Measurements from ENCODE around the gene NMB.
"Not testable (repeated sequence)": the region's sequence is repeated elsewhere in the genome, so short reads cannot be mapped to it uniquely, and the experiment has no call there.

The NMB gene, protein sequence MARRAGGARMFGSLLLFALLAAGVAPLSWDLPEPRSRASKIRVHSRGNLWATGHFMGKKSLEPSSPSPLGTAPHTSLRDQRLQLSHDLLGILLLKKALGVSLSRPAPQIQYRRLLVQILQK
- total RNA-seq, result 3.0 to 4.9 (median 3.1) reads per million in 3 experiments

DNA sequence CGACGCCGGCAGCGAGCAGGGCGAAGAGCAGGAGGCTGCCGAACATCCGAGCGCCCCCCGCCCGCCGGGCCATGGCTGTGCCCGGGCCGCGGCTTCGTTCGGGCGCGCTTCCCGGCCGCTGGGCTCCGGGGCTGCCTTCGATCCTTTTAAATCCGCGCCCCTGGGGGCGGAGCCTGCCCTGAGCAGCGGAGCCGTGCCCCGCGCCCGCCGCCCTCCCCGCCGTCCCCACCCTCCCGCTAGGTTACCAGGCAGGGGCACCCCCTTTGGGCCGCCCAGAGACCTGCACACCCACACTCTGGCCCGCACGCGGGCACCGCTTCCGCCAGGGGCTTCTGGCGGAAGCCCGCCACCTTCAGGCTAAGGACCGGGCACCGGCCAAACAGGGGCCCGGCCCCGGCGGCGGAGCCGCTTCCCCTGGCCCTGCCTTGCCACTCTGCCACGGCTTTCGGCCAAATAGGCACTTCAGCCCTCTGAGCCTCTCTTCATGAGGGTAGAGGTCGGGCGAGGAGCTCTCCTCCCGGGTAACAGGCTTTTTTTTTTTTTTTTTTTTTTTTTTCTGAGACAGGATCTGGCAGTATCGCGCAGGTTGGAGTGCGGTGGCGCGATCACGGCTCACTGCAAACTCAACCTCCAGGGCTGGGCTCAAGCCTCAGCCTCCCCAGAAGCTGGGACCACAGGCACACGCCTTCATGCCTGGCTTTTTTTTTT is at the start of gene NMB:
TSS of gene NMB (minus strand) at position 120 of the 708 bp plus-strand sequence. CDS start at position 73, 47 bp downstream.
- peak; percentile 85 for DNase-seq

DNA sequence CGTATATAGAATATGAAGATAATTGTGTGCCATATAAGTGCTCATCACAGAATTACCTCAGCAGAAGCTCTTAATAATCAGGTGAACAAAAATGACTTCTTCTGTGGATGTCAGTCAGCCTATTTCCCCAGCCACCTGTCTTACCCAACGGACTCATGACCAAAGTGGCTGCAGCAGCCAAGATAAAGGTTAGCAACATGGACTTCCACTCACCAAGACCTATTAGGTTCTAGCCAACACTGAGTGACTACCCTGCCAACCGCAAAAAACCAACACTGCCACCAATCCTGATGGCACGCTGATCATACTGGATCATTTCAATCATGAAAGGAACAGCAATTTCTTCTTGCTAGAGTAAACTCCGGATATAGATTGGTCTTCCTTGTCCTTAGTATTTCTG is 45.8 kb upstream of the NMB start:
- no peak for DNase-seq

DNA sequence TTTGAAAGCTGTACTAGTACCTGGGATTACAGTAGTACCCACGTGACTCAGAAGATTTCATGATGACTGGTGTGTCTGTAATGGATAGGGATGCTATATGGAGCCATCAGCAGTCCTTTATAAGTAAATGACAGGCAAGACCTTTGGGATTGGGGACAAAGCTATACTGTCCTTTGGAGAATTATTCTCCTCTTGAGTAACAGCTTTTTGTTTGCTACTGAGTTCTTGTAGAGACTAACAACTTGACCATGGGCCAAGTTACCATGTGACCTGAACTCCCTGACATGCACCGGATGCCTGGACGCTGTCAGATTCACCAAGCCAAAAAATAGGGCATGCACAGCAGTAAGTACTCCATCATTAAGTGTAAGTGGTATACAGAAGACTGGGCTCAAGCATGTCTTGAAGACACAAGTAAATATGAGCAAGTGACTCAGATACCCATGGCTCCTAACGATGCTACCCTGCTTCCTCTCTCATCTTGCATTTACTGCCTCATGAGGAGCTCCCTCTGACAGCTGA is 45.0 kb upstream of the NMB start:
- no peak for DNase-seq

DNA sequence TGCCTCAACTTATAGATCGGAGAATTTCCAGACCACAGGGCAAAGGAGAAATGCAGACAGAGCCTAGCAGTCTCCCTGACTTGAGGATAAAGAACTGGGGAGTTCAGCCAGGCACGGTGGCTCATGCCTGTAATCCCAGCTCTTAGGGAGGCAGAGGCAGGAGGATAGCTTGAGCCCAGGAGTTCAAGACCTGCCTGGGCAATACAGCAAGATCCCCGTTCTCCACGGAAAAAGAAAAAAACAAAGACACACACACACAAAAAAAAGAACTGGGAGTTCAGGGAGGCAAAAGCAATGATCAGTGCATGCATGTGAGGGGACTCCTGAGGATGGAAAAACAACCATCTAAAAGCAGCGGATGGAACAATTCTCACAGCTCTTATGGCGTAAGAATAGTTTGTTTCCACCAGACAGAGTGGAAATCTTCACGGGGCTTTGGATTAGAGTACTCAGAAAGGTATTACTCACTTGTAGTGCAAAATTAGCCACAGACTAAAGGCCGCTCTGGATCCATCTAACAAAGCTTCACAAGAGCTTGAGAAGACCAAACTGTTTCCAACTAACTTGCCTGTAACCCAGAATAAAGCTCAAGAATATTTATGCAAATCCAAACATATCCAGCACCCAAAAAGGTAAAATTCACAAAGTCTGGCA is 41.7 kb upstream of the NMB start:
- no peak for DNase-seq

DNA sequence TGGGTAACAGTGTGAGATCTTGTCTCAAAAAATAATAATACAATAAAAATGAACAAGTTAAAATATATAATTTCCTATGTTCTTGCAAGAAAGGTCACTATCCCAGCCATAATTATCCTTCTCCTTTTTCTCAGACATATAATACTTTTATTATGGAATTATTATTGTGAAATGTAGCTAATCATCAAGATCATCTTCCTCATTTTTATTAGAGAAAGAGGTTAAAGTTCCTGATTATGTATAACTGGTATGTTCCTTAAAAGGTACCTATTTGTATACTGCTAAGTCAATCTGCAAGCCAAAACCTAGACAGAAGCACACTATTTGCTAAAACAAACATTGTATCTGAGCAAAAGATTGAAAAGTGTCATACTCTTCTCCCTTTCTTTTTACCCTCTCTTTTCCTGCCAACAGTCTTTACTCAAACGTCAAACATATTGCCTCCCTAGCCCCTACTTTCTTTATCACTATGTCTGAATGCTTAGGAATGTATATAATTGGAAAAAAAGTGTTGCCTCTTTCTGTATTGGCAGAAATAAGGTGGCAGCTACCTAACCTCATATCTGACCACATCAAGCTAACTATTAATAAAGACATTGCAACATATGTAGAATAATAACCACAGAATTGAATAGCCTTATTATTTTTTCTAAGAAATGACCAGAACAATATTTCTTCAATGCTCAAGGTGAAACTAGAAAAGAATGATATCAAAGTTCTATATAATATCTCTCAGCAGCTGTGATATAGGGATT is 39.4 kb upstream of the NMB start:
- no peak for DNase-seq

DNA sequence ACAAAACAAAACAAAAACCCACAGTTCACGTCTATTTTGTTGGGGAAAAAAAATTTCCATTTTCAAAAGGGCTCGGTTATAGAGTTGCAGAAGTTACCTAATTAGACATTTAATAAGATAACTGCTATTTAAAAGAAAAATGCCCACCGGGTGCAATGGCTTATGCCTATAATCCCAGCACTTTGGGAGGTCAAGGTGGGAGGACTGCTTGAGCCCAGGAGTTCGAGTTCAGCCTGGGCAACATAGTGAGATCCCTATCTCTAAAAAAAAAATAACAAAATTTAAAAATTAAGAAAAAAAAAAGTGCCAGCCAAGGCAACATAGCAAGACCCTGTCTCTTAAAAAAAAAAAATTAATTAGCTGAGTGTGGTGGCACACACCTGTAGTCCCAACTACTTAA is 38.8 kb upstream of the NMB start:
- DNase-seq, result no peak

DNA sequence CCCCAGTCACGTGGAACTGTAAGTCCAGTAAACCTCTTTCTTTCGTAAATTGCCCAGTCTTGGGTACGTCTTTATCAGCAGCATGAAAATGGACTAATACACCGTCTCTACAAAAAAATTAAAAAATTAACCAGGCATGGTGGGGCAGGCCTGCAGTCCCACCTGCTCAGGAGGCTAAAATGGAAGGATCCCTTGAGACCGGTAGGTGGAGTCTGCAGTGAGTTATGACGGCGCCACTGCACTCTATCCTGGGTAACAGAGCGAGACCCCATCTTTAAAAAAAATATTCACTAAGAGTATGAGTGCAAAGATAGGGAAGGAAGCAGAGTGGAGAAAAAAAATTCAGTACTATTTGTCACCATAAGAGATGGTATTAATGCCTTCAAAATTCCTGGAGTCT is 32.3 kb upstream of the NMB start:
- no peak for DNase-seq

DNA sequence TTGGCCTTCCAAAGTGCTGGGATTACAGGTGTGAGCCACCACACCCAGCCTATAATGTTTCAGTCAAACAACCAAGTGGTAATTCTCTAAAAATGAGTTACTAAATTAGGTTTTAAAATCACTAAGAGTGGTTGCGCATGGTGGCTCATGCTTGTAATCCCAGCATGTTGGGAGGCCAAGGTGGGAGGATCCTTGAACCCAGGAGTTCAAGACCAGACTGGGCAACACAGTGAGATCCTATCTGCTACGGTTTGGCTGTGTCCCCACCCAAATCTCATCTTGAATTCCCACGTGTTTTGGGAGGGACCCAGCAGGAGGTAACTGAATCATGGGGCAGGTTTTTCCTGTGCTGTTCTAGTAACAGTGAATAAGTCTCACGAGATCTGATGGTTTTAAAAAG is 31.9 kb upstream of the NMB start:
- DNase-seq, result no peak

DNA sequence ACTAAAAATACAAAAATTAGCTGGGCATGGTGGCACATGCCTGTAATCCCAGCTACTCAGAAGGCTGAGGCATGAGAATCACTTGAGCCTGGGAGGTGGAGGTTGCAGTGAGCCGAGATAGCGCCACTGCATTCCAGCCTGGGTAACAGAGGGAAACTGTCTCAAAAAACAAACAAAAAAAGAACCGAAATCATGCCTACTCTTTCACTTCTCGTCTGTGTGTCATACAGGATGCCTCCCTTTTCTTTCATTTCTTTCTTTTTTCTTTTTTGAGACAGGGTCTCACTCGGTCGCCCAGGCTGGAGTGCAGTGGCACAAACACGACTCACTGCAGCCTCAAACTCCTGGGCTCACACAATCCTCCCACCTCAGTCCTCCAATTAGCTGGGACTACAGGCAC is 28.4 kb upstream of the NMB start:
- not testable (repeated sequence) for DNase-seq

DNA sequence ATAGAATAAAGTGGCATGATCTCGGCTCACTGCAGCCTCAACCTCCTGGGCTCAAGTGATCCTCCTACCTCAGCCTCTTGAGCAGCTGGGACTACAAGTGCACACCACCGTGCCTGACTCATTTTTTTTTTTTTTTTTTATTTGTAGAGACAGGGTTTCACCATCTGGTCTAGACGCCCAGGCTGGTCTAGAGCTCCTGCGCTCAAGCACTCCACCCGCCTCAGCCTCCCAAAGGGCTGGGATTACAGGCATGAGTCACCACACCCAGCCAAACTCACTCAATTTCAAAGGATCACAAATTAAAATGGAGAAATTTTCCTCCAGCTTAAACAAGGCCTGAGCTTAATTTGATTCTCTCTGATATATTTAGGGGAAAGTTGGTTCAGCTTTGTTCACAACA is 27.3 kb upstream of the NMB start:
- no peak for DNase-seq

DNA sequence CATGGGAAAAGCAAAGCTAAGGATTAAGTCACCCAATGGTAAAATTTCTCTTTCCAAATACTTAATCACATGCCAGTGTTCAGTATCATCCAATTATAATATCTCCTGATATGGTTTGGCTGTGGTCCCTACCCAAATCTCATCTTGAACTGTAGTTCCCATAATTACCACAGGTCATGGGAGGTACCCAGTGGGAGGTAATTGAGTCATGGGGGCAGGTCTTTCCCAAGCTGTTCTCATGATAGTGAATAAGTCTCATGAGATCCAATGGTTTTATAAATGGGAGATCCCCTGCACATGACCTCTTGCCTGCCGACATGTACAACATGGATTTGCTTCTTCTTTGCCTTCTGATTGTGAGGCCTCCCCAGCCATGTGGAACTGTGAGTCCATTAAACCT is 26.1 kb upstream of the NMB start:
- no peak for DNase-seq

DNA sequence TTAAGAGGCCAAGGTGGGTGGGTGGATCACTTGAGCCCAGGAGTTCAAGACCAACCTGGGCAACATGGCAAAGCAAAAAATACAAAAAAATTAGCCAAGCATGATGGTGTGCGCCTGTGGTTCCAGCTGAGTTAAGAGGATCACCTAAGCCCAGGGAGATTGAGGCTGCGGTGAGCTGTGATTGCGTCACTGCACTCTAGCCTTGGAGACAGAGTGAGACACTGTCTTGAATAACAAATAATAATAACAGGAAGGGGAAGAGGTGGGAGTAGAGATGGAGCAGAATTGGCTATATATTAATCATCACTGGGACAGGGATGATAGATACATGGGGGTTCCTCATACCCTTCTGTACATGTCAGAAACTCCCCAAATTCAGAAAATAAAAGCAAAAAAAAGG is 23.8 kb upstream of the NMB start:
- peak; percentile 63 for DNase-seq

DNA sequence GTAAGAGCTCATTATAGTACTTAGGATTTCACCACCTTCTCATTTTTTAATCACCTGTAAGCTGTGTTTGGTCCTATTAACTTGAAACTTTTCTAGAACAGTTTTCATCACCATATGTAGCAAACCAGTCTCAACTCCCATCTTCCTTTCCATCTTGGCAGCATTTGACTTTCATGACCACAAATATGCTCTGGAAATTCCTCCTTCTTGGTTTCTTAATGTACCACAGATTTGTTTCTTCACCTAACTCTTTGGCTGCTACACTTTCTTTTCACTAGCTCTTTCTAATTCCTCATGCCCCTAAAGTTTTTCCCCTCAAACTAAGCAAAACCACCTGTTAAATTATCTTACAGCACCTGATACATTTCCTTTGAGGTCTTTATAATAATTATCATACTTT is 13.2 kb upstream of the NMB start:
- DNase-seq, result no peak

DNA sequence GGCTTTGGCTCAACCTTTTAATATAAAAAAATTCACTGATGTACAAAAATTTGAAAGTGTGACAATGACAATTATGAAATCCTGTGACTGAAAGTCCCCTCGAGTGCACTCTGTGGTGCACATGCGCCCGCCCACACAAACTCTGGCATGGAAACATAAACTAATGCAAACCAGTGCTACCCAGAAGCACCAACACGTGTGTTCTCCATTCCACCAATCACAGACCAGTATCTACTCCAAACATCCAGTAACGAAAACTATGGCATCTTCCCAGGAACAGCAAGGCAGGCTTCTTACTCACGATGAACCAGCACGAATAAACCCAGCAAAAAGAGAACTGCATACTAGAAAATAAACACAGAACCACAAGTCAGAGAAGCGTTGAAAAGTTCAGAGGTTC is 11.7 kb upstream of the NMB start:
- no peak for DNase-seq

DNA sequence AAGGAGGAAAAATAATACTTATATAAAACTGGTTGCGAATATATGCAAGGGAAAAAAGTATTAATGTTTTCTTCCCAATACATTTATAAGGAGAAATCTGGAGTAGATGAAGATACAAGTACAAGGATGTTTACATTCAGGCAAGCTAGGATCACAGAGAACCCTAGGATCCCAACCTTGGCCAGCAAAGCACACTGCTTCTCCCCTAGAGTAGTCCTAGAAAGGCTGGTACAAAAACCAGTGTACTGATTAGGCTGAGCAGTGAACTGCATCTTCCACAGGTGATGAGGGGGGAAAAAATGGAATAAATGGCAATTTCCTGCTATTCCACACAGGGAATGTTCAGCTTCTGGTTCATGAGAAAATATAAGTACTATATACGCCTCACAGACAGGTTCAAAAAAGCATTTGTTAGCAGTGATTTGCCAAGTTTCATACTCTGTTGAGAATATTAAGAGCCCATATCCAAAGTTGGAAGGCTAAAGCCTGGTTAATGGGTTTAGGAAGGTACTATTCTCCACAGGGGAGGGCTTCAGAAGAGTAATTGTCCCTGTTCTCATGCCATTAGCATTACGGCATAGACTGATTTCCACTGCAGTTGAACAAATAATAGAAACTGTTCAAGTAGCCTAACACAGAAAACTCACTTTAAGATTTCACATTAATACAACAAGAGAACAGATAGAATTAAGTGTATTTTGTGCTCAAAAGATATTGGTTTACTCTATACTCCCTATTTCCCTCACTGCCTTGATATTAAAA is 10.4 kb upstream of the NMB start:
- no peak for DNase-seq

DNA sequence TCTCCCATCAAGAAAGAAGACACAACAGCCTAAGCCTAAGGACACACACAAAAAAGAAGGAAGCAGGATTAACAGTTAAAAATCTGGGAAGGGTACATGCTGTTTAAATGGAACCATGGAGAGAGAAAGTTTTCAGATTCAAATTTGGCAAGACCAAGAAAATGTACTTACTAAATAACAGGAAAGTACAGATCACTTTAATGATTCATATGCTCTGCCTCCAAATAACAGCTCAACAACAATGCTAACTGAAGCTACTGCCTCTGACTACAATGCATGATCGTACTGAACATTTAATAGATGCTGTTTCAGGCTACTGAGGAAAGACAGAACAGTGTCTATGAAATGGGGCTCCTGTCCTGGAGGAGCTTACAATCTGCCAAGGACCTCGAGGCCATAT is 8.4 kb upstream of the NMB start:
- no peak for DNase-seq

DNA sequence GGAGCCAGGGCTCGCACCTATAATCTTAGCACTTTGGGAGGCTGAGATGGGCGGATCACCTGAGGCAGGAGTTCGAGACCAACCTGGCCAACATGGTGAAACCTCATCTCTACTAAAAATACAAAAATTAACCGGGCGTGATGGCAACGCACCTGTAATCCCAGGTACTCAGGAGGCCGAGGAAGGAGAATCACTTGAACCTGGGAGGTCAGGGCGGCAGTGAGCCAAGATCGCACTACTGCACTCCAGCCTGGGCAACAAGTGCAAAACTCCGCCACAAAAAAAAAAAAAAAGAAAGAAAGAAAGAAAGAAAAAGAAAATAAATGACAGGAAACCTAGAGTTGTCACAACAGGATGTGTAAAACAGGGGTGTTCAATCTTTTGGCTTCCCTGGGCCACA is 3.0 kb upstream of the NMB start:
- DNase-seq, result no peak

DNA sequence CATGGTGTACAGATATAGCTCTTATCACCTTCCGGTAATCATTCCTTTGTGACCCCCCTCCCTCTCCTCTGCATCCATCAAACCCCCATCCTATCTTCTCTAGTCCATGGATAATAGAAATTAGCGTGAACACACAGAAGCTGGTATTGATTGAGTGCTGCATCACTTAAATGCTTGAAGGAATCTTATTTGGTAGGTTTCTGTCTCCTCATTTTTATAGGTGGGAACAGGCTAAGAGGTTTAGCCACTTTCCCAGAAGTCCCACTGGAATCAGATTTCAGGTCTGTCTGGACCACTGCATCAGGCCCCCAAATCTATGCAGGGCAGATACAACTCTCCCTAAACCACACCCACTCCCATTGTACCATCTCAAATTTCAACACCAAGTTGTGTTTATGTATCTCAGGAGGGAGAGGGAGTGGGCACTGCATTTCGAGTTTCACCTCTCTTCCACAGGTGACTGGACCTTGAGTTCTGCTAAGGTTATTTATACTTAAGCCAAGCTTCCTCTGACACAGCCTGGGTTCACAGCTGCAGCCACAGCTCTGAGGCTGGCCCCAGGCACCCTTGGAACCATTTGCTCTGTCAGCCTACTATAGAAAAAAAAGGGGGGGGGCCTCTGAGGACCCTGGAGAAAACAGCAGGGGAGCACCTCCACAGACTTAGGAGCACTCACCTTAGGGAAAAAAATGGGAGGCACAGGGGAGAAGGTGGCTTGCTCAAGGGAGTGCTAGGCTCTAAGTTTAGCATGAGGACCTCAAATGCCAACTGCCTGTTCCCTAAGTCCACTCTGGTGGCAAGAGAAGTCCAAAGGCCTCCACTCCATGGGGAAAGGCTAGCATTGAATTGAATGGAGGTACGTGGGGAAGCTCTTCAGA is 2.1 kb upstream of the NMB start:
- no peak for DNase-seq

DNA sequence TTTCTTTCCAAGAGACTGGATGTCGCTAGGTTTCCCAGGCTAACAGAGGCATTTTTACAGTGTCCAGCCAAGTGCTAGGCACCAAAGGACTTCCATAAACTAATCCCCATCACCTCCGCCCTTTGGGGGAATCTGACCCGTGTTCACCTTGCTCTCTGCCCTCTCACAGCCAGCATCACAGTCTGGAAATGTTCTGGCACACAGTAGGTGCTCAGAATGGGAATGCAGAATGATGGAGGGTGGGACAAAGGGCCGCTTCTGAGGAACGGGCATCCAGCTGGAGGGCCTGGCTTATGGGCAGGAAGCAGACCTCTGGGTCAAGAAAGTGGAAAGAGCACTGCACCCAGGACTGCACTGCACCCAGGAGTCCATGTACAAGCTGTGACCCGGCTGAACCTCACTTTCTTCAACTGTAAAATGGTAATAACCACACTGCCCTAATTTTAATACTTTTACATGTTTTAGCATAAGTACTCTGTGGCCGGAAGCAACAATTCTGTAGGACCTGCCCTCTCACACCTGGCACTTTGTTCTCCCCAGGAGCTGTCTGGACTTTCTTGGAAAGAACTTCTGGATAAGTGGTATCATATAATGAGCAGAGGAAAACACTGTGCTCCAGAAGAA is 901 bp upstream of the NMB start:
- DNase-seq, result no peak

DNA sequence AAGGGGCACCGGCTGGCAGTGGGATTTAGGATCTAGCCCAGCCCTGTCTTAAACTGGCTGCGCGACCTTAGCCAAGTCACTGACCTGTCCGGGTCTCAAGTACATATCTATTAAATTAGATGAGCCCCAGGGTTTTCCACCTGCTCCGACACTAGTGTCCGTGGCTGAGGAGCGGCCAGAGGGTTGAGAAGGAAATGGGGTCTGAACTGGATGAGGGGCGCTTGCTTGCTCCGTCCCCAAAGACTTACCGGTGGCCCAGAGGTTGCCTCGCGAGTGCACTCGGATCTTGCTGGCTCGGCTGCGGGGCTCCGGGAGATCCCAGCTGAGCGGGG is 285 bp downstream of the NMB start:
- no peak for DNase-seq

DNA sequence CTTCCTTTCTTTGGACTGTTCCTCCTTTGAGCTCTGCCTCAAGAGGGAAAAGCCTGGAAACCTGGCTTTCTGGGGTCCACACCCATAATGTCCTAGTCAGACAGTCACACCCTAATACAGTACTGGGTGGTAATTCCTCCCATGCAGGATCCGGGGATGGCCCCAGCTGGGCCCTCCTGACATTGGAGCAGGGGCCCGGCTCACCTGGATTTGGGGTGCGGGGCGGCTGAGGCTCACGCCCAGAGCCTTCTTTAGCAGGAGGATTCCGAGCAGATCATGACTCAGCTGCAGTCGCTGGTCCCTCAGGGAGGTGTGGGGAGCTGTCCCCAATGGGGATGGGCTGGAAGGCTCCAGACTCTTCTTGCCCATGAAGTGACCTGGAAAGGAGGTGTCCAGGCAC is 1.0 kb downstream of the NMB start:
- no peak for DNase-seq

Data from central memory CD4-positive, alpha-beta T cell (primary cell).